ENCODE measurements around the gene SRD5A1. TPM values are rescaled to one million over a fixed set of nuclear protein-coding genes. Genes with fewer than 3 reads are reported as not detected.

The SRD5A1 gene
- total and polyA plus RNA-seq, 8 donors: 3.0 to 8.2 (median 6.5) TPM

- no peak for ATAC-seq
- no peak overlapping the region for H3K27ac ChIP-seq
- WGBS, 2 donors: 76 to 93% methylated on average over 7 of the region's 7 CpGs
- no peaks in the 10 kb centered on the region for H3K9me3 ChIP-seq
- H3K36me3 ChIP-seq: peaks cover 9 to 69% (median 33%) of the 10 kb centered on the region in 3 donors
- DNase-seq: no peak
- intact Hi-C loops (cut with DNase I): no loop called here
- H3K27me3 ChIP-seq: no peaks in the 10 kb centered on the region
- no peak for TF ChIP-seq CTCF (IDR thresholded peaks at IDR 0.05)
- no peak overlapping the region for H3K4me3 ChIP-seq
- no peaks in the 10 kb centered on the region for H3K4me1 ChIP-seq
- FAIRE-seq: no peak
Measured at GRCh38 chr5:6602441-6602840, 30.8 kb upstream of the SRD5A1 start.

- no peak for TF ChIP-seq CTCF (IDR thresholded peaks at IDR 0.05)
- Histone ChIP-seq H3K27ac (no peak overlapping the region), H3K9me3 (no peaks in the 10 kb centered on the region), H3K4me1 (no peaks in the 10 kb centered on the region), H3K4me3 (no peak overlapping the region), H3K27me3 (no peaks in the 10 kb centered on the region), H3K36me3 (peaks cover 9 to 74% (median 36%) of the 10 kb centered on the region in 3 donors)
- no peak for FAIRE-seq
- peak in 1 of 6 donors; percentile 46 for DNase-seq
- no peak for ATAC-seq
- intact Hi-C loops (cut with DNase I): no loop called here
- WGBS, 2 donors: 90 to 93% methylated on average over 5 of the region's 5 CpGs
Measured at GRCh38 chr5:6603643-6604042, 29.6 kb upstream of the SRD5A1 start.

- Histone ChIP-seq H3K27me3 (no peaks in the 10 kb centered on the region), H3K4me3 (no peak overlapping the region), H3K9me3 (no peaks in the 10 kb centered on the region), H3K4me1 (no peaks in the 10 kb centered on the region), H3K27ac (no peak overlapping the region), H3K36me3 (peaks cover 9 to 74% (median 33%) of the 10 kb centered on the region in 3 donors)
- no peak for TF ChIP-seq CTCF (IDR thresholded peaks at IDR 0.05)
- DNase-seq (no peak), ATAC-seq (no peak), FAIRE-seq (no peak)
- intact Hi-C loops (cut with DNase I): no loop called here
- WGBS, 2 donors: 94 to 96% methylated on average over 6 of the region's 6 CpGs
Measured at GRCh38 chr5:6604341-6604740, 28.9 kb upstream of the SRD5A1 start.

GRCh38 chr5:6604946-6605345, 28.3 kb upstream of the SRD5A1 start:
- Histone ChIP-seq H3K4me3 (no peak overlapping the region), H3K9me3 (no peaks in the 10 kb centered on the region), H3K36me3 (peaks cover 9 to 75% (median 39%) of the 10 kb centered on the region in 3 donors), H3K4me1 (no peaks in the 10 kb centered on the region), H3K27ac (no peak overlapping the region), H3K27me3 (no peaks in the 10 kb centered on the region)
- 95 to 97% methylated on average over 12 of the region's 12 CpGs for WGBS, 2 donors
- FAIRE-seq (no peak), ATAC-seq (no peak), DNase-seq (no peak)
- intact Hi-C loops (cut with DNase I): no loop called here
- no peak for TF ChIP-seq CTCF (IDR thresholded peaks at IDR 0.05)

- no peak for FAIRE-seq
- Histone ChIP-seq H3K36me3 (peaks cover 14 to 86% (median 40%) of the 10 kb centered on the region in 3 donors), H3K9me3 (no peaks in the 10 kb centered on the region), H3K27ac (no peak overlapping the region), H3K4me1 (no peaks in the 10 kb centered on the region), H3K4me3 (no peak overlapping the region), H3K27me3 (no peaks in the 10 kb centered on the region)
- no peak for DNase-seq
- WGBS, 2 donors: 84 to 95% methylated on average over 9 of the region's 9 CpGs
- no peak for TF ChIP-seq CTCF (IDR thresholded peaks at IDR 0.05)
- intact Hi-C loops (cut with DNase I): no loop called here
- ATAC-seq: no peak
Measured at GRCh38 chr5:6606884-6607558, 26.2 kb upstream of the SRD5A1 start.

Measured in pancreas (tissue), 10 donors.